OCI-LY3 (cell line): ENCODE measurements around the gene CHST12.
"Not testable (repeated sequence)": the region's sequence is repeated elsewhere in the genome, so short reads cannot be mapped to it uniquely, and the experiment has no call there.

Experiments used
- CTCF ChIP-seq: fragments of 200-600, 300-600 bp; sonication (generic); IDR thresholded peaks from 2 replicates; pipeline ENCODE4 v1.5.1; 2014; ENCODE audit warnings: antibody characterized with exemption, low read length, low read depth
- EZH2phosphoT487 ChIP-seq: fragments of 200-600 bp; shearing (Covaris generic); IDR thresholded peaks from 2 replicates; pipeline ENCODE4 v1.6.1; 2018; ENCODE audit warnings: antibody characterized with exemption, mixed run types, low read depth

DNA sequence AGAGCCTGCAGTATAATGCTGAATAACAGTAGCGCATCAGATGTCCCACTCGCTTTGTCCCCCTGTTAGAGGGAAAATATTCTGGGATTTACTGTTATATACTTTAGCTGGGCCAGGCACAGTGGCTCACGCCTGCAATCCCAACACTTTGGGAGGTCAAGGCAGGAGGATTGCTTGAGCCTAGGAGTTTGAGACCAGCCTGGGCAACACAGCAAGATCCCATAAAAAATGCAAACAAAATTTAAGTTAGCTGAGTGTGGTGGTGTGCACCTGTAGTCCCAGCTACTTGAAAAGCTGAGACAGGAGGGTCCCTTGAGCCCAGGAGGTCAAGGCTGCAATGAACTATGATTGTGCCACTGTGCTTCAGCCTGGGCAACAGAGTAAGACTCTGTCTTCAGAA, 50.4 kb downstream of the CHST12 start:
- not testable (repeated sequence) for TF ChIP-seq CTCF, EZH2phosphoT487
